GM19193 (cell line): ENCODE results near the gene DENND1A.

Experiments used
- POLR2A ChIP-seq: IDR thresholded peaks from 4 replicates; pipeline ENCODE4 v1.6.1; 2011; ENCODE audit not compliant: insufficient read depth, insufficient read length; ENCODE audit errors: extremely low read depth

The DENND1A gene

GRCh38 chr9:123823194-123823947 is 106.6 kb downstream of the DENND1A start:
- TF ChIP-seq POLR2A = no peak

DNA sequence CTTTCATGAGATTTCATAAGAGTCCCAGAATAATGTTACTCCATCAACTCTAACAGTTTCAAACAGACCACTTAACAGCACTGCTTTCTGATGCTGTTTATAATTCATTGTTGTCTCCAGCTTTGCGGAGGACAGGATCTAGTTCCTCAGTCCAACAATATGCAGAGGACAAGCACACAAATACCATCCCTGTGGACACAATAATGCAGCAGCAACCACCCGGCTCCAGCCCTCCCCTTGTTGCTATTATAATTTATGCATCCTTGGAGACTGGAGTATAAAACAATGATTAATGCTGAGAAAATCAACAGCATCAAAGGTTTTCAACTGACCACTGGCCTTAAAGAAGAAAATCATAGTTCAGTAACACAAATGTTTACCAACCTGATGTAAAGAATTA is 108.3 kb downstream of the DENND1A start:
- TF ChIP-seq POLR2A = no peak

DNA sequence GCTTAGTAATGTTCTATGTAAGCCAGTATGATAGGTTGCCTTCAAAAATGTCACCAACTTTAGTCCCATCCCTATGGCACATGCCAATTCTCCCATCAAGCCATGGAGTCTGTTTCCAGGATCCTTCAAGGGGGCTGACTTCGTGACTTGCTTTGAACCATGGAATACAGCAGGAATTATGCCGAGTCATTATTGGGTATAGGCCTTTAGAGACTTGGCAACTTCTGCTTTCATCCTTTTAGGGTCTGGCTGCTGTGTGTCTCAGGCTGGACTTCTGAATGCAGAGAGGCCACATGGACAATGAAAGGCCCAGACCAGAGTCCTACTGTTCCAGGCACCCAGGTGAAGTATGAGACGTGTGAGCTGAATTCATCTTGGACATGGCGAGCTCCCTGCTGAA is 109.8 kb downstream of the DENND1A start:
- TF ChIP-seq POLR2A = no peak

DNA sequence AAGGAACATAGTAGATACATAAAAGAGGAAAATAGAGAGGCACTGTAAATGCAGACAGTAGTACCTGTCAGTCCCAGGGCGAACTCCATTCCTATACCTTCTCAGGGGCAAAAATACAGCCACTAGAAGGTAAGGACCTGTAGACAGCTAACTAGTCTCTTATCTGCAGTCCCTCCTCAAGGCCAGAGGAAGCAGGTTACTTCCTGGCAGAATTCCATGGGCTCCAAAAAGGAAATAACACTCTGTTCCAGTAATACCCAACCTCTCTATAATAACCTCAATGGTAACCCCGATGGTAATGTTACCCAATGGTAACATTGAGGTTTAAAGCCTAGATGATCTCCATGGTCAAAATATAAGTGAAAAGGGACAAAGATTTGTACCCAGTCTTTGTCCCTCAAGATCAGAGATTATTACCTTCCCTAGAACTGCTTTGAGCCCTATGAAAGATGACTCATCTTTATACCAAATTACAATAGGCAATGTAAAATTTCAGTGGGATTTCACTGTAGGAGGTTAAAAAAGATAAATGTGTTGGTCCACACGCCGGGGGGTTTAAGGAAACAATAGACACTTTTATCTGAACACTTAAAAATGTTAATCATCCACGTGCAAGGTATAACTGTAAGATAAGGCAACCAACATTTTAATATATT is 113.0 kb downstream of the DENND1A start:
- TF ChIP-seq POLR2A = no peak

DNA sequence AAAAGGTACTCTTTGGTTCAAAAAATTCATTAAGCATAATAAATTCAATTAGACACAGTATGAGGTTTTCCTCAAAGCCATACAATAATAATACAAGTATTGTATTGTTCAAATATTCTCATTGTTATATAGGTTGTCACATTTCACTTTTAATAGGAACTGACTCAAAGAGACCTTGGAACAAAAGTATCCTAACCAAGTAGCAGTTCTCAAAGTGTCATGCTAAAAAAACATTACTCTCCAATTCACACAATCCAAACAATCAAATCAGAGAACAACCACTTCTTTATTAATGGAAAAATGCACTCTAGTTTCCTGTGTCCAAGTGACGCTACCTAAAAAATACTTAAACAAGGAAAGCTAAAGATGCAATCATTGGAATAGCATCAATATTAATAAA is 115.4 kb downstream of the DENND1A start:
- no peak for TF ChIP-seq POLR2A

DNA sequence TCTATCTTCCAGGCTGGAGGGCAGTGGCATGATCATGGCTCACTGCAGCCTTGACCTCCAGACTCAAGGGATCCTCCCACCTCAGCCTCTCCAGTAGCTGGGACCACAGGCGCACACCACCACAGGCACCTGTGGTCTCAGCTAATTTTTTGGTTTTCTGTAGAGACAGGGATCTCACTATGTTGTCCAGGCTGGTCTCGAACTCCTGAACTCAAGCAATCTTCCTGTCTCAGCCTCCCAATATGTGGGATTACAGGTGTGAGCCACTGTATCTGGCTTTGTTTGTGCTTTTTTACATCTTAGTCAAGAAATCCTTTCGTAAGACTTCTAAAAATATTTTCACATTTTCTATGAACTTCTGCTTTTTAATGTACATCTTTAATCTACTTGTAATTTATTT is 116.9 kb downstream of the DENND1A start:
- TF ChIP-seq POLR2A = no peak

DNA sequence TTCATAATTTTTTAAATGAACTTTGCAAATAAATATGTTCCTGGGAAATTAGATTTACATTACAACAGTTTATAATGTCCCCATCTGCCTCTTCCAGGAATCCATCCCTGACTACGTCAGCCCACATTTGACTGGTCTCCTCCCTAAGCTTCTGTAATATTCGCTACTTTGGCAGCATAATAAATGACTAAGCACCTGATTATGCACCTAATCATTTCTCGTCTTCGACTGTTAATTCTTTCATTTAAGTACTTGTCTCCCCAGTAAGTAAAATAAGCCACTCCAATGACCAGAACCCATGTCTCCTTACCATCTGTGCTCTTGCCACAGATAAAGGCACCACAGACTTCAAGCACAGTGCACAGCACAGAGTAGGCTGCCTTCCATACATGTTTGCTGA is 122.7 kb downstream of the DENND1A start:
- TF ChIP-seq POLR2A = no peak

DNA sequence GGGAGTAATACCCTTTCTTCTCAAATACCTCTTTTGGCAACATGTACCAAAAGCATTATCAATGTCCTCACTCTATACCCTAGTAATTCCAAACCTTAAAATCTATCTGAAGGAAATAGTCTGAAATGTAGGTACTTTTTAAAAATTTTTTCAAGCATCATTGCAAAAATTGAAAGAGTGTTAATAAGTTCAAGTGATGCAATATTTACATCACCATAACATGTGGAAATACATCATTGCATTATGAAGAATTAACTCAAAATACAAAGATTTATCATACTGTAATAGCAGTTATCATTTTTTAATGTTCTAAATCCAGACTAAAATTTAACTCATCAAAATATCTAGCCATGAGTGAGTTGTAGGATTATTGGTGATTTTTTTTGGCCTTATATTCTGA is 123.1 kb downstream of the DENND1A start:
- TF ChIP-seq POLR2A = no peak

DNA sequence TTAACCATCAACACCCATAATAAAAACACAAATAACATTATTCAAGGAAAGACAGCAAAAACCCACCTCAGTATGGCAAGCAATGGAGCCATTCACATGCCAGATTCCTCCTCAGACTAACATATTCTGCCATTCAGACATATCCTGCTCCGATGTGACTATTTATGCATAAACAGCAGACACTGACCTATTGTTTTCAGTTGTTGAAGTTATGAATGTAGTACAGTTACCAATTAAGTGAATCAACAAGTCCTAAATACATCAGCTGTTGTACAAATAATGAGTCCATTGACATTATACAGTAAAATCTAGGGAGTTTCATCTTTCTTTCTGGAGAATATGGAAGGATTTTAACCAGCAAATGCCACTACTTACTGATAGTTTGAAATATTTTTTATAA is 131.7 kb downstream of the DENND1A start:
- TF ChIP-seq POLR2A = no peak

- no peak for TF ChIP-seq POLR2A
These were observed 133.1 kb downstream of the DENND1A start for GRCh38 chr9:123796618-123797484.

- TF ChIP-seq POLR2A = no peak
These were observed 133.8 kb downstream of the DENND1A start for GRCh38 chr9:123796094-123796493.

GRCh38 chr9:123795336-123795735 is 134.6 kb downstream of the DENND1A start:
- no peak for TF ChIP-seq POLR2A

- TF ChIP-seq POLR2A = no peak
These were observed 137.4 kb downstream of the DENND1A start for GRCh38 chr9:123792501-123792900.

DNA sequence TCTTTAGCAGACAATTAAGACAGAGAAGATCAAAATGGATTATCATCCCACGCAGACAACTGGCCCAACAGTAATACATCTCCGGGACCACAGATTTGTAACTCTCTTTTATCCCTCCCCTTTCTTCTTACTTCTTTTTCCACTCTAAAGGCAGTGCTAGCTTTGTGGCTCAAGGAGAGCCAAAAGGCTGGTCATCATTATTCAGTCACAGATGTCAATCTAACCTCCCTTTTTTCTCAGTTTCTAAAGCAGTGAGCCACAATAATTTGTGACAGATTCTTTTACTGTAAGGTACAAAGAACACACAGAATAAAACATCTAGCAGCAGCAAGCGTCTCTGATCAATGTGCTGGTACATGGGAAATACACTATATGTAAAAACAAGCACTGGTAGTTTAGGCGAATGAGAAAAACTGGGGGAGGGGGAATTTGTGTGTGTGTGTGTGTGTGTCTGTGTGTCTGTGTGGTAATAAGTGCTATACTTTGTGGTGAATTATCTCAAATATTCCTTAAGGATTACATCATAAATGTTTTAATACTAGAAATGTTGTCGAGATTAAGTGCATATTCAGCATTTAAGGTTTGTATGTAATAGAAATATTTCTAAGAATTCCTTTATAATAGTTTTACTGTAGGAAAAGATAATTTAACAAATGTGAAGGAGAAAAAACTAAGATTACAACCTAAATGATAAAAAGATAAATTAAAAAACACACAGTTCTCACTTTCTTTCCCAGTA is 140.2 kb downstream of the DENND1A start:
- no peak for TF ChIP-seq POLR2A

DNA sequence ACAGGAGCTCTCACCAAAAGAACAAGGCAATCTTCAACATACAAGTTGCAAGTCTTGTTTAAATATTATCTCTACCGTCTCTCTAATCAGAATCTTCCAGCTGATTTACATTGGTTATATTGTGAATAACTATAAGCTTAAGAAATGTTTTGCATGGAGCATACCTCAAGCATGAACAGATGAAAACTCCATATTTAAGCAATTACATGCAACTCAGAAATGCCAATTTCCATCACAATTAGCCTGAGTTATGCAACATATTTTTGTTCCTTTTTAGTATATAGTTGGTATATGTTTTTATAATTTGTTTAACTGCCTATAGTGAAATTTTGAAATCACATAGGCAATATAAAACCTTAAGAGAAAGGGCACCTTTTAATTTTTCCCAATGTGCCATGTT is 142.5 kb downstream of the DENND1A start:
- TF ChIP-seq POLR2A = no peak
